DMS153 (cell line): Measurements from ENCODE around the gene AKIRIN2.
"Not testable (repeated sequence)": the region's sequence is repeated elsewhere in the genome, so short reads cannot be mapped to it uniquely, and the experiment has no call there.

Experiments used
- DNase-seq: peaks from one replicate; lab custom pipeline; 2025; lab: John Stamatoyannopoulos, UW

Gene AKIRIN2

DNA sequence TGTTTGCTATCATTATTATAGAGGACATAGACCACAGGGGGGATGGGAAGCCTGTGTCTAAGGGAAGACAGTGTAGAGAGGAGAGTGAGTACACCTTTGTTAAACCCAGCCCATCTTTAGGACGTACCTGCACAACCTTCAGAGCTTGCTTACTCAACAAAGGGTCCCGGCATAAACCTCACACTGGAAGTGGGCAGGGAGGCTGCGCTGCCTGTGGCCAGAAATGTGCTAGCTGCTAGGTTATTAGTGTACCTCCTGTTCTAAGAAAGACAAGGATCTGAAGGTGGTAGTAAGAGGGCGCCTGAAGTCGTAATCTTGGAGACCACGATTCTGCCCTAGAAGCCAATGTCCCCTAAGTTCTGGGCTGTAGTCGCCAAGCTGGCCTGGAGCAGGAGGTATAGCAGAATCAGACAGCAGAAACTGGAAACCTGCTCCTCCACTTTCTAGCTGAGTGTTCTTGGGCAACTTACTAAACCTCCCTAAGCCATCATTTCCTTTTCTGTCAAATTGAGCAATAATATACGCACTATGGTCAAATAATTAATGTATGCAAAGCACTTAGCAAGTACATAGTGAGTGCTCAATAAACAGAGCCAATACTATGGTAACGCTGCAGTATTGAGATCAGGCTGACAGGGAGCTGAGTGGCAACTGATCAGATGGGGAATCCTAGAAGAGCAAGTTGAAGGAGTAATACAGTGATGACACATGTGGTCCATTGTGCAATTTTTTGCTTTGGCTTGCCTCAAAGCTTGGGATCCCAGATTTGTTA, 16.8 kb upstream of the AKIRIN2 start:
- no peak for DNase-seq

GRCh38 chr6:87716928-87717614, 15.0 kb upstream of the AKIRIN2 start:
- no peak for DNase-seq

GRCh38 chr6:87714093-87714842, 12.2 kb upstream of the AKIRIN2 start:
- no peak for DNase-seq

DNA sequence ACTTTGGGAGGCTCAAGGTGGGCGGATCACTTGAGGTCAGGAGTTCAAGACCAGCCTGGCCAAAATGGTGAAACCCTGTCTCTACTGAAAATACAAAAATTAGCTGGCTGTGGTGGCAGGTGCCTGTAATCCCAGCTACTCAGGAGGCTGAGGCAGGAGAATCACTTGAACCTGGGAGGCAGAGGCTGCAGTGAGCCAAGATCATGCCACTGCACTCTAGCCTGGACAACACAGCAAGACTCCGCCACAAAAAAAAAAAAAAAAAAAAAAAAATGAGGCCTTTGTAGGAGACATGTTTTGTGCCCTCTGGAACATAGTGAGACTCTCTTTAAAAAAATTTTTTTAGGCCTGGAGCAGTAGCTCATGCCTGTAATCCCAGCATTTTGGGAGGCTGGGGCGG, 10.7 kb upstream of the AKIRIN2 start:
- not testable (repeated sequence) for DNase-seq

DNA sequence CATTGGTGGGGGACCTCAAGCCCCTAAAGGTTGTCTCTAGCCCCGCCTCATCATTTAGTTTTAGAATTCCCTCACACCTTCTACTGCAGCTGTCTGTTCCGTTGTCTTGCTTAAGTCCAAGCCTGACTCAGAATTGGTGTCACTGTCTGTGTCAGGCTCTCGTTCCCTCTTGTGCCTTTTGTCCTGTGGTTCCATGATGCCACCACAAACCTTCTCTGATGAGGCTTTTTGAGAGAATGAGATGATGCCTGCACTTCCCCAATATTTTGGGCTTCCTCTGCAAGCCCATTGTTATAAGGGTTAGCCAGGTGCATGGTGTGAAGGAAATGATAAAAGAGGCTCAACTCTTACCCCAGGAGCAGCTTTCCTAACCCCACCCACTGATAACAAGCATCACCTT, 8.1 kb upstream of the AKIRIN2 start:
- DNase-seq = no peak

DNA sequence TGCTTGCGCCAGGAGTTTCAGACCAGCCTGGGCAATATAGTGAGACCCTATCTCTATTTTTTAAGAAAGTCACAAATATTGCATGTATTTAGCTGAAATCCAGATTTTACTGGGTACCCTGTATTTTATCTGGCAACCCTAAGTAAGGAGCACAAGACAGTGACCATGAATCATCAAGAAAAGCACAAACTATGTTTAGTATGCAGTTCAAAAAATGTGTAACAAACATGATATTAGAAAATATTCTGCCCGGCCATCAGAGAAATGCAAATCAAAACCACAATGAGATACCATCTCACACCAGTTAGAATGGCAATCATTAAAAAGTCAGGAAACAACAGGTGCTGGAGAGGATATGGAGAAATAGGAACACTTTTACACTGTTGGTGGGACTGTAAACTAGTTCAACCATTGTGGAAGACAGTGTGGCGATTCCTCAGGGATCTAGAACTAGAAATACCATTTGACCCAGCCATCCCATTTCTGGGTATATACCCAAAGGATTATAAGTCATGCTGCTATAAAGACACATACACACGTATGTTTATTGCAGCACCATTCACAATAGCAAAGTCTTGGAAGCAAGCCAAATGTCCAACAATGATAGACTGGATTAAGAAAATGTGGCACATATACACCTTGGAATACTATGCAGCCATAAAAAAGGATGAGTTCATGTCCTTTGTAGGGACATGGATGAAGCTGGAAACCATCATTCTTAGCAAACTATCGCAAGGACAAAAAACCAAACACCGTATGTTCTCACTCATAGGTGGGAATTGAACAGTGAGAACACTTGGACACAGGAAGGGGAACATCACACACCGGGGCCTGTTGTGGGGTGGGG, 6.8 kb upstream of the AKIRIN2 start:
- DNase-seq = not testable (repeated sequence)

DNA sequence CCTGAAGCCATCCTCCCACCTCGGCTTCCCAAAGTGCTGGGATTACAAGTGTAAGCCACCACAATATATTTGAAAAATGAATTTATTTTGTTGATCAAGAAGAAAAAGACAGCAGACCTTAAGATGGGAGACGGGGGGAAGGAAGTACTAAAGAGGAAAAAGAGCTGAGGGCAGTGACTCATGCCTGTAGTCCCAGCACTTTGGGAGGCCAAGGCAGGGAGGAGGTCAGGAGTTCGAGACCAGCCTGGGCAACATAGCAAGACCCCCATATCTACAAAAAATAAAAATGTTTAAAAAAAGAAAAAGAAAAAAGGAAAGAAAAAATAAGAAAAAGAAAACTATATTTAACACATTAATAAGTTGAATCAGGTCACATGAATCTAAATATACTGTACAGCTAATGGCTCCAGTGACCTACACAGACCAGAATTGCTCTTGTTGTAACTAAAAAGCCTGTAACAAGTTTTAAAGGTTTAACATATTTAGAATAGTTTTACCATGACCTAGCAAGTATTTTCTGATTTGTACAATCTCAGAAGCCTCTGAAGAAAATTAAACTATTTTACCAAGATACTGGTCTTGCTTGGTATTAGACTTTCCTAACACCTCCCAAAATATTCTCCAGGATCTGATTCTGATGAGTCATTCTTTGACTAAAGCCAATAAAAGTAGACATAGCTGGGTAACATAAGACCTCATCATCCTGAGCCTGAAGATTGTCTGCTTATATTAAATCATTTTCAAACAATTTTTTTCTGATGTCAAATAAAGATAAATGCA, 4.3 kb upstream of the AKIRIN2 start:
- no peak for DNase-seq

GRCh38 chr6:87705070-87705691, 3.1 kb upstream of the AKIRIN2 start:
- DNase-seq = no peak

DNA sequence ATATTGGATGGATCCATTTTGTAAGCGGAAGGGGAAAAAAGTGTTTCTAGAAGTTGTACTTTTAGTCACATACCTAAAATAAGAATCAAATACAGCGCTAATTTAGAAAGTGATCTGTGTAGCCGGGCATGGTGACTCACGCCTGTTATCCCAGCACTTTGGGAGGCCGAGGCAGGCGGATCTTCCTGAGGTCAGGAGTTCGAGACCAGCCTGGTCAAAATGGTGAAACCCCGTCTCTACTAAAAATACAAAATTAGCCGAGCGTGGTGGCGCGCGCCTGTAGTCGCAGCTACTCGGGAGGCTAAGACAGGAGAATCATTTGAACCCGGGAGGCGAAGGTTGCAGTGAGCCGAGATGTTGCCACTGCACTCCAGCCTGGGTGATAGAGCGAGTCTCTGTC, 1.0 kb upstream of the AKIRIN2 start:
- not testable (repeated sequence) for DNase-seq

DNA sequence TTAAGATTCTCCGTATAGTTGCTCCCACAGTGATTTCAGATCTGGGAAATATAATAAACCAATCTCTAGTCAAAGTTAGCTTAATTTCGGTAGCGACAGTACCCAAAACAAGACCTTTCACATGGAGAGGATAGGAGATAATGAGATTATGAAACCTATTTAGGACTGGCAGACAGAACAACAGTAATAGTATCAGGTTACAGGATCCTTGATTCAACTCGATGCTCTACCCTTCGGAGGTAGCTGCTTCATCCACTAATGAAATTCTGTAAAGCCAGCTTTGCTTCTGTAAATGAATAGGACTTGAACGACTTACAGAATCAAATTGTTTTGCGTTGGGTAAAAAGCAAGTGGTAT, 534 bp upstream of the AKIRIN2 start:
- DNase-seq = peak; percentile 59

GRCh38 chr6:87701344-87701675, 723 bp downstream of the AKIRIN2 start:
- no peak for DNase-seq

- peak; percentile 60 for DNase-seq
Observed at GRCh38 chr6:87700397-87701343, 1.4 kb downstream of the AKIRIN2 start.

DNA sequence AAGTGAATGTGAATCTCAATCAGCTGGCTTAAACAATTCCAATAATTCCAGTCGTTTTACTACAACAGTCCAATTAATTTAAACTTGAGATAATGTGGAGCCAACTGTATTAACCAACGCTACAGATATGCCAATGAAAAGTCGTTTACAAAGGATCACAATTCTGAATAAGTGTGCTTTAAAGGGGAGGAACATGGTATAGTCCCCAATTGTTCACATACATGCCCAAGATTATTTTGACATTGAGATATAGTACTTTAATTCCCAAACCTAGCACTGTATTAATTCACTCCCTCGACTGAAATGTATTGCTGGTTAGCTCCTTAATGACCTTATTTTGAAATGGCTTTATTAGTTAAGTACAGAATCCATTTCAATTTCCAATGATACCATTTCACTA, 2.5 kb downstream of the AKIRIN2 start:
- no peak for DNase-seq

DNA sequence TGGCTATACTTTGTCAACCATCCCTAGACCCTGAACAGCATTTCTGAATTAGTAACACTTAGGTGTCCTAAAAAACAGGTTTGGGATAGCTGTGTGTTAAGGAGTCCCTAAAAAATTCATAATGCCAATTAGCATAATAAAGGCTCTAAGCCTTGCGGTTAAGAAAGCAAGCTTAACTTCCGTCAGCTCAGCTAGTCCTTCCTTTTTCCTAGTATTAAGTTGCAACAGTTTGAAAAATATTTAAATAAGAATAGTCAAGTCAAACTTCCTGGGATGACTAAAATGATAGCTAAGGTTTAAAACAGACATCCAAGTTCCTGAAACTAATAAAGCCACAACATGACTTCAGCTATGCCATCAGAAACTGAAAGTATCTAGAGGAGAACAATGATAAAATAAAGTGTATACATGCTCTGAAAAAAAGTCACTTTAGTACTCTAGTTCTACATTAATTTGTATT, 3.5 kb downstream of the AKIRIN2 start:
- DNase-seq = no peak

DNA sequence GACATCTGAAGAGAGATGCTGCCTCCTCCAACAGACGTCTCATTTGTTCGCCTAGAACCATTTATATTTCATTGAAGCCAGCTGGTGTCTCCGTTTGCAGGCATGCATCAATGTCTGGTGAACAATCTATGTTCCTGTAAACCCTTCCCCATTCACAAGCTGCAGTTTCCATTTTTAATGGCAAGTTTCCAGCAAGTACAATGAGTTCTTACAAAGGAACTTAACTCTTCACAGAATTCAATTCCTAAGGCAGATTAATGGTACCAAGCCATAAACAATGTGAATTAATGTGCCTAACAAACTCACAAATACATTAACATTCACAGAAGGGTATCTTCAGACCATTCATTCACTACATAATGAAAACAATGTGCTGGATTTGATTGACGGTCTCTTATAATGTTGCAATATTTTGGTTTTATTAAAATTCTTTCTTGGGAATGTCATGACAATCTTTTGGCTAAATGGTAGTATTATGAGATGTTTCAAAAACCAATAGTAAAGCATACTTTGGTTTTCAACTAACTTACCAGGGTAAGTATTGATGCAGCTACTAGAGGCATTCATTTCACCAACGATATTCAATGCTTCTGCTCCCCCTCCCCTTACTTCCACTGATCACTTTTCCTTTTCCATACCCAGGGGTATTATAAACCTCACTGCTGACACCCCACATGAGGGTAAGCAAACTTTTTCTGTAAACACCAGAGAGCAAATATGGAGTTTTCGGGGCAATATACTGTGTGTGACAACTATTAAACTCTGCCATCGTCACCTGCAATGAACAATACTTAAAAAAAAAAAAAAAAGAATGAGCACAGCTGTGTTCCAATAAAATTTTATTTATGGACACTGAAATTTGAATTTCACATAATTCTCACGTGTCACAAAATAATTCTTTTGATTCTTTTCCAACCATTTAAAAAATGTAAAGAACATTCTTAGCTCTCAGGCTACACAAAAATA, 4.2 kb downstream of the AKIRIN2 start:
- peak; percentile 36 for DNase-seq

GRCh38 chr6:87696817-87697216, 5.2 kb downstream of the AKIRIN2 start:
- not testable (repeated sequence) for DNase-seq

DNA sequence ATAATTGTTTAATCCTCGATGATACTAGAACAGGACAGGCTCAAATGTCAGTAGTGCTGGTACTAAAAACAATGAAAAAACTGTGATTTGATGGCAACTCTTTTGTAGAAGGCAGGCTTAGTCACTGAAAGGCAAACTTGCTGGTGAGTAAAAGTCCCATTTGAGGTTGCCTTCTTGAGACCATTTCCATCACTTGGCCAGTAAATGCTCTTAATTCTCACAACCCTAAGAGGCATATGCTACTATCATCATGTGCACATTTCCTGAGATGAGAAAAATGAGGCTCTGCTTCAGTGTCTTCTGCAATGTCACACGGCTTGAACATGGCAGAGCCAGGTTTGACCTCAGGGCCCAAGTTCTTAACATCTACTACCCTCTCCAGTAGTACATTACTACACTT, 9.9 kb downstream of the AKIRIN2 start:
- no peak for DNase-seq

DNA sequence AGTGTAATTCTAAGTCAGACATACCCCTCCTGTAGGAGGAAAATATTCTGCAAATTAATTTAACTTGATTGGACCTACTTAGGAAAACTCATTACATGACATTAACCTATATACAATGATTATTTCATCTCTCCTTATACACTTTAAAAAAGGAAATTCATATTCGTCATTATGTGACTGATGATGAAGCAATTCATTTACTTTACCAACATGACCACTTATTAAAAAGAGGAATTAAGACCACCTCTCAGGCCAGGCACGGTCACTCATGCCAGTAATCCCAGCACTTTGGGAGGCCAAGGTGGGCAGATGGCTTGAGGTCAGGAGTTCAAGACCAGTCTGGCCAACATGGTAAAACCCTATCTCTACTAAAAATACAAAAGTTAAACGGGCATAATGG, 11.6 kb downstream of the AKIRIN2 start:
- DNase-seq = no peak
